HG02840 (cell line): ENCODE results near the gene ERN1.

ENCODE experiments used
- ATAC-seq: cut with Tn5 transposase; IDR thresholded peaks from one replicate; pipeline ENCODE4 v1.9.1; 2021; ENCODE audit warnings: mild to moderate bottlenecking, moderate library complexity, moderate number of reproducible peaks; ENCODE audit not compliant: unreplicated experiment, low FRiP score

Gene ERN1

DNA sequence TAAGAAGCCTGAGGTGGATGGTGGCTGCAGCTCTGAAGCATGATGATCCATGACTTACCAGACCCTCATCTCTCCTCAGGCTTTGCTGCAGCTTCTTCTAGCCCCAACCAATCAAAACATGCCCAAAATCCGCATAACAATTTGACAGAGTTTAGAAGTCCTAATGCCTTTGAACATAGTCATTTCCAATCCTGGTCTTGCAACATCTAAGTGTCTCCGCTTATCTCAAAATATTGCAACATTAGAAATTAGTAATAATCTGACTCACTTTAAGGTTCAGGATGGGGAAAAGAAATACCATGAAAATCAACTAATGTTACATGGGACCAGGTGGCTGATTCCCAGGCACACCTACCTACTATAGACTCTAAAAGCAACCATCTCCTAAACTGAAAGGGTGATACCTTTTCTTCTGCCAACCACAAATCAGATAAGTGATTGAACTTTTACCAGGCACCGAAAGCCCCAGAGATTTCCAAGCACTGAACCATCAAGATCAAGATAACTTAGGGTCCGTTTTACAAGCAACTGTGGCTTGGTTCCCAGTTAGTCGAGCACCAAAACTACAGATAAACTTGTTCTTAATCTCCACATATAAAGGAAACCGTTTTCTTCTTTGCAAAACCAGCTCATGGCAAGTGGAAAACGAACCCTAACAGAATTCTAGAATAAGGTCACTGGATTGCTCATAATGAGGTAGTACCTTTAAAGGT, 14.0 kb downstream of the ERN1 start:
- no peak for ATAC-seq

DNA sequence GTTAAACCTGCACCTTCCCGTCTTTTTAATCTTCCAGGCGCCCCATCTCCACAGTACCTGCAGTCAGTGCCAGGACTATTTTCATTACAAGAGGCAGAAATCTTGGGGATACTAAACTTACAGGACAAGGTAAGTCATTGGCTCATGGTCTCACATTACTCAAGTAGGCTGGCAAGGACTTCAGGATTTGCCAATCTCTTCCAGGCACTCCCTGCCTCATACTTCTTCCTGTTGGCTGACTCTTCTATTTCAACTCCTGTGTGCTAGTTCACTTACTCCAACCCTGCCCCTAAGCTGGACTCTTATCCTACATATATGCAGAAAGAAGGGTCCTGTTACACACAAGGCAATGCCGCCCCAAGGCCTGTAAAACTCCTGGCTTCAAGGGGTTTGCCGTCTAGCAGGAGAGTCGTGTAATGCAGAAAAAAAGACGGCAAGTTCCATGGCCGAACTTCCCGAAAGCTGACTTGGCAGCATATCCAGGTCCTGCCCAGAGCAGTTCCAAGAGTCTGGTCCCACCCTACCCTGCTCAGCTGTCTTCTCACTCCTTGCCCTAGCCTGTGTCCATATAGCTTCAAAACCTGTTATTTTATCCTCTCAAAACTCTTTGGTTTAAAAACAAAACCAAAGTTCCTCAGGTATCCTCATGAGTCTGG, 14.8 kb downstream of the ERN1 start:
- ATAC-seq: no peak

DNA sequence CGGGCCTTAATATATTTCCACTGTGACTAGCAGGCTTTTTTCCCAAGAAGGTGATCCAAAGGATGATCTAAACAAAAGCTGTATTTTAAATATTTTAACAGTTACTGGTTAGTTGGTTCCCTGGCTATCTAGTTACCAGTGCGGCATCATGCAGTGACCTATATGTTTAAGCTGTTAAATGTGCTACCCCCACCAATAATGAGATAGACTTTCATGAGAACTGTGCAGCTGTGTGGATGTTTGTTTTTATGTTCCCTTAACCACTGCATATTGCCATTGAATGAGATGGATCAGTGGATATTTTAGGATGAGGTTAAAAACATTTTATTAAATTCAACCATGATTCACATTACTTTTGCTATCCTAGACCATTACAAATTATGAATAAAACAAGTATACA, 16.9 kb downstream of the ERN1 start:
- ATAC-seq: no peak

GRCh38 chr17:64111831-64112230, 18.1 kb downstream of the ERN1 start:
- ATAC-seq: no peak

GRCh38 chr17:64110379-64111152, 19.4 kb downstream of the ERN1 start:
- ATAC-seq: no peak

GRCh38 chr17:64109400-64109799, 20.5 kb downstream of the ERN1 start:
- ATAC-seq: no peak

DNA sequence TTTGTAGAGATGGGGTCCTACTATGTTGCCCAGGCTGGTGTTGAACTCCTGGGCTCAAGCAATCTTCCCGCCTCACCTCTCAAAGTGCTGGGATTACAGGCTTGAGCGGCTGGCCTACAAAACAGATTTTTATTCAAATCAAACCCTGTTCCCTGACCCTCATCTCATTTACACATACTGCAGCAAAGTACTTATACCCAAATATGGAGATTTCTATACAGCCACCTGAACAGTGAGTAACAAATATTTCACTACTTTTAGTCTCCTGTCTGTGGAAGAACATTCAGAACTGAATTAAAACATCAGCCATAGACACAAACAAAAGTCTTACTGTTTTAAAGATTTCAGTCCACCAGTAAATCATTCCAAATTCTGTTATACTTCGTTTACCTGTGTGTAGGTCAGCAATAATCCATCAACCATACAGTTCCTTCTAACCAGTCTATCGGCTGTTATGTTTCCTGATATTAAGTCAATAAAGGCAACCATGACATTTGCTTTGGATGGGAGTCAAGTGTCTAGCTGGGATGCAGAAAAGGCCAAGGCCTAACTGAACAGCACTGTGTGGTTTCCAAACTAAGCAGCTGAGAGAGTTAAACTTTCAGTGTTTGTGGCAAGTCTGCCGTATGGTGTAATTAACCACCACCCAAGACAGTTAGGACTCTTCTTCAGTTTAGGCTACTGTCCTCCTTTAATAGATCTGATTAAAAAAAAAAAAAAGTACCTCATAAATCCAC, 22.3 kb downstream of the ERN1 start:
- no peak for ATAC-seq

DNA sequence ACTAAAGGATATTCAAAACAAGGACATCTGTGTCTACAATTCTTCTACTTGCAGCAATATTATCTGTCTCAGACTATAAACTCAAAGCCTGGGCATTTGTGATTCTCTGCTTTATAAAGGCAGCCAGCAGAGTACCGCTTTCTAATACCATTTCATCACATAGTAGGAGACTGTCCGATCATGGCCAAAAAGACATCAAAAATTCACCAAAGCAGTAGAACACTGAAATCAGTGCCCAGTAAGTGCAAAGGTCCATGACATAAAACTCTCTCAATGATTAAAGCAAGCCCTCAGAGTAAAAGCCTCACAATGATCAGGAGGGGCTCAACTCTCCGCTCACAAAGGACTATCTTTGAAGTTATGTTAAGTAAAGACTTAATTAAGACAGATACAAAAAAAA, 23.0 kb downstream of the ERN1 start:
- ATAC-seq: no peak

DNA sequence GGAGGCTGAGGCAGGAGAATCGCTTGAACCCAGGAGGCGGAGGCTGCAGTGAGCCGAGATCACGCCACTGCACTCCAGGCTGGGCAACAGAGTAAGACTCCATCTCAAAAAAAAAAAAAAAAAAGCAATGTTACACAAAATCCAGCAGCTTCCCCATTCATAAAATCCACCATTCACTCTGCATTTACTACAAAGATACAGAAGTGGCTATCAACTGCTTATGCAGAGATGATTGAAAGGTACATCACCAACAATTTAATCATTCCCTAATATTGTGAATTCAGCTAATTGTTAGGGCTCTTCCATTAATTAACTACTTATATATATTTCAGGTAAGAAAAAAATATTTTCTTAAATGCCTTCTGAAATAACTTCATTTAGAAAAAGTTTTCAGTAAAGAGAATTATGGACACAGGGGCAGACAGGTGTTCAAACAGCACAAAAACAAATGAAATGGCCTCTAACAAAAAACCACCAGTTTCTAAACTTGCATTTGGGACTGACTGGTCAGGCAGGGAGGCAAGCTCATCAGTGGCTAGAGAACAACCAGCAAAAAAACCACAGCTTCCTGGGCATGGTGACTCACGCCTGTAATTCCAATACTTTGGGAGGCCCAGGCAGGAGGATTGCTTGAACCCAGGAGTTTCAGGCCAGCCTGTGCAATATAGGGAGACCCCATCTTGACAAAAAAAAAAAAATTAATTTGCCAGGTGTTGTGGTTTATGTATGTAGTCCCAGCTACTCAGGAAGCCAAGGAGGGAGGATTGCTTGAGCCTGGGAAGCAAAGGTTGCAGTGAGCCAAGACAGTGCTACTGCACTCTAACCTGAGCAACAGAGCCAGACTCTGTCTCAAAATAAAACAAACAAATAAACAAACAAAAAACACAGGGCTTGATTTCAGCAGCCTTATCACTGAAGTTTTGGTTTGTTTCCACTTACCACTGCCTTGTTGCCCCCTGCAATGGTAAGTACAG, 26.3 kb downstream of the ERN1 start:
- ATAC-seq: no peak

GRCh38 chr17:64102627-64103390, 27.1 kb downstream of the ERN1 start:
- no peak for ATAC-seq

DNA sequence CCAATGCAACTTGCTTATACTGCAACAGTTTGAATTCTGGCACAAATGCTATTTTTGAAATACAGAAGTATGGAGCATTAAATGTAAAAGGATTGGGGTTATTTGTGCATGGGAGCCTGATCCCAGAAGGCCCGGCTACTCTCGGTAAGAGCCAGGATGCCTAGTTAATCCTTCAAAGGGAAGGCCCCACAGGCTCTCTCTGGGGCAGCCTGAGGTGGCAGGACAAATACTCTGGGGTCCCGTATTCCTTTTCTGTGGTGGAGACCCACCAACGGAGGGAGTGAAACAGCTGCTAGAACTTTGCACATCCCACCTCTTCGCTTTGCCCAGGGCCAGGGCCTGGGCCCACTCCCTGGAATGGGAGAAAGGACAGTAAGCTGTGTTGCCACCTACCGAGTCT, 30.4 kb downstream of the ERN1 start:
- ATAC-seq: no peak

DNA sequence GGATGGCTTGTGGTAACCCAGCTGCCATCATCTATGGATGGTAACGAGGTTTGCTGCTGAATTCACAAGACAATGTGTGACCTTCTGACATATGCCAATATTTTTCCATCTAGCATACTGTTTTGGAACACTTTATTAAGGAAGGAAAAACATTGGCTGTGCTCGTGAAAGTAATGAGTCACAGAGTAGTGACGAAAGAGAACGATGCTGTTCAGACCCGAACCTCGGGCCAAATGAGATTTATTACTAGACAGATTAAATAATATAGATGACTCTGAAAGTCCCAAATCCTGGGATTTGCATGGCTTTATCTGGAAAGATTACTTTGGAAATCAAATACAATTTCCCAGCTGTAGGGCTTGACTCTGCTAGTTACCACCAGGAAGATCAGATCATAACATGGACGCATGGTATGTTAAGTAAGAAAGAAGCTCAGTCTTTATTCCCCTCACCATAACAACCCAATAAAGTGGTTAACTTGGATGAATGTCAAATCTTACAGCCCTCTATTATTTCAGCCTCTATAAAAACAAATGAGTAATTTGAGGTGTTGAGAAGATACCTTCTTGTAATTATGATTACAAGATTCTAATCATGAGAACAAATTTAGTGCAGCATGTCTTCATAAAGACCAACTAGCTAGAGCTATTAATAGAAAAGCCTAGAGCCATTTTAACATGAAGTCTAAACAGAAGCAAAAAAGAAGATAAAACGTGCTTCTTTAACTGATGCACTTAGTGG, 32.6 kb downstream of the ERN1 start:
- ATAC-seq: no peak

DNA sequence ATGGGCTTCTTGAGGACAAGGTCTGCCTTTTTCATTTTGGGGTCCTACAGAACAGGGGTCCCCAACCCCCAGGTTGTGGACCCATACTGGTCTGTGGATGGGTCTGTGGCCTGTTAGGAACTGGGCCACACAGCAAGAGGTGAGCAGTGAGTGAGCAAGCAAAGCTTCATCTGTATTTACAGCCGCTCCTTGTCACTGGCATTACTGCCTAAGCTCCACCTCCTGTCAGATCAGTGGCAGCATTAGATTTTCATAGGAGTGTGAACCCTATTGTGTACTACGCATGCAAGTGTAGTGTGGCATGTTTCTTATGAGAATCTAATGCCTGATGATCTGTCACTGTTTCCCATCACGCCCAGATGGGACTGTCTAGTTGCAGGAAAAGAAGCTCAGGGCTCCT, 33.9 kb downstream of the ERN1 start:
- no peak for ATAC-seq

DNA sequence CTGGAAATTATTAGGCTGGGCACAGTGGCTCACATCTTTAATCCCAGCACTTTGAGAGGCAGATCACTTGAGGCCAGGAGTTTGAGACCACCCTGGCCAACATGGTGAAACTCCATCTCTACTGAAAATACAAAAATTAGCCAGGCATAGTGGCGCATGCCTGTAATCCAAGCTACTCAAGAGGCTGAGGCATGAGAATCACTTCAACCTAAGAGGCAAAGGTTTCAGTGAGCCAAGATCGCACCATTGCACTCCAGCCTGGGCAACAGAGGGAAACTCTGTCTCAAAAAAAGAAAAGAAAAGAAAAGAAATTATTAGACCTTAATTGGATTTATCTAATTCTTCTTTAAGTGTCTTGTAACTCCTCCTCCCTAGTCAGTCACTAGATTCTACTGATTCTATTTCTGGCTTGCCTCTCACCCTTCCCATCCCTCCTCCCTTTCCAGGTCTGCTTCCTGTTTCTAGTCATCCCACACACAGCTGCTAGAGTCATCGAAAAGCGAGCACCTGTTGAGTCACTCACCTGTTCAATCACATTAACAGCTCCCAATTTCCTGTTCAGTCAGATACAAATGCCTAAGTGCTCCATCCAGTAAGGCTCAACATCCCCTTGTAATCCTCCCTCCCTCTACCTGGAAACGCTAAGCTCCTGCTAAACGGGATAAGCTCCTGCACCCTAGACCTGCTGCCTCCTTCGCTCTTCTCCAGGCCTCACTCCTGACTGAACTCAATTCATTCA, 34.6 kb downstream of the ERN1 start:
- ATAC-seq: no peak

DNA sequence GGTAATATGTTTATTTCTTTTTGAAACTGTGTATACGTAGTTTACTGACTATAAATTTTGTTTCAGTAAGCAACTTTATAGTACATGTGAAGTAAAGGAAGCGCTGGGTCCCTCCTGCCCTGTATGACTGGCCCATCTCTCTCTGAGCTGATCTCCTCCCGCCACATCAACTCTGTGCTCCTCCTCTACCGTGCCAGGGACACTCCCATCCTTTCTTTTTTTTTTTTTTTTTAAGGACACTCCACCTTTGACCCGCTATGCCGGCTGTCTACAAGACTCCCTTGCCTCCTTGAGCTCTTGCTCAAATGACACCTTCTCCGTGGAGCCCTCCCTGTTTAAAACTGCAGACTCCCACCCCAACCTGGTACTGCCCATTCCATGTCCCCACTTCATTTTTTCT, 35.5 kb downstream of the ERN1 start:
- no peak for ATAC-seq

- no peak for ATAC-seq
These were observed 36.9 kb downstream of the ERN1 start for GRCh38 chr17:64092952-64093451.

- ATAC-seq: no peak
These were observed 37.8 kb downstream of the ERN1 start for GRCh38 chr17:64092113-64092512.

DNA sequence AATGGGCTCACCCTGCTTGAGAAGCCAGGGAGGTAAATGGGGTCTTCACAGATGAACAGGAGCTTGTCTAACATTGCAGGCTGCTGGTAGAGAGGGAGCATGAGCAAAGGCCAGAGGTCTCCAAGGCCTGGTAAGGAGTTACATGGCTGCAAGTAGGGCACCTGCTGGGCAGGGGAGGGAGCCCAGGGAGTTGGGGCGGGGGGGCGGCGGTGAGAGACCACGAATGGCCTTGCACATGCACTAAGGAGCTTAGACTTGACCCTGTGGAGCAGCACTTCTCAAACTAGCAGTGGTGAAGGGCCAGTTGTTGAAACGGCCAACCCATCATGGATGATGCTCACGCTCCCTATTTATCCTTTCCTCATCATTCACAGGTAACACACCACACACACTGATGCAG, 38.4 kb downstream of the ERN1 start:
- no peak for ATAC-seq
